ACHN (cell line): ENCODE measurements around the gene FGD5.
A peak's percentile ranks its signal among the peaks of the same experiment; 100 is the strongest.

Experiments used
- DNase-seq: peaks from one replicate; pipeline ENCODE4 v3.0.0-alpha.2; 2015
- in situ Hi-C: cut with HindIII; loops from 2 replicates; pipeline ENCODE4 v1.10.0; 2017; ENCODE audit warnings: low sequenced_read_pairs, low pct_ligation_motif_present, low pct_unique_long_range_greater_than_20kb

The FGD5 gene

DNA sequence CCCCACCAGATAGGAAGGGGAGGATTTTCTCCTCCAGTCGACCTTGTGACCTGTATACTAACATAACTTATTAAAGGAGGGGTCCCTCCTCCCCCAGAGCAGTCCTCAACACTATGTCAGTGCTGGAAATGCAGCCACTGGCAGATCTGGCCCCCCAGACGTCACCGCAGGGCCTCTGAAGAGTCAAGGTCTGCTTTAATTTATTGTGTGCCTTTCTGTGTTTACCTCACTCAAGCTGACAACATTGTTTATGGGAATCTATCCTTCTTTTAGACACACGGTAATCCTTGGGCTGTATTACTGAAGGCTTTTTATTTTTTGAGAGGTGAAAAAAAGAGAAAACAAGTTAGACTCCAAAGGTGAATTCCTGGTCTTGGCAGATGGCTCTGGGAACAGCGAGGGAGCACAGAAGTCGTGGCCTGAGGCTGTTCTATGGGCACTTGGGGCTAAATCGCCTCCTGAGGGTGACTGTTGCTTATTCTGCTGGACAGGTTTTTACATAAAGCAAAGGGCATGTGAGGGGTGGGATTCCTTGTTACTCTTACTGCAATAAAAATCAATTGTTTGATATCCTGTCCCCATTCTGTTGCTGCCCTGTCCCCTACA is 115.2 kb downstream of the FGD5 start:
- in situ Hi-C loops = no loop called here
- no peak for DNase-seq

DNA sequence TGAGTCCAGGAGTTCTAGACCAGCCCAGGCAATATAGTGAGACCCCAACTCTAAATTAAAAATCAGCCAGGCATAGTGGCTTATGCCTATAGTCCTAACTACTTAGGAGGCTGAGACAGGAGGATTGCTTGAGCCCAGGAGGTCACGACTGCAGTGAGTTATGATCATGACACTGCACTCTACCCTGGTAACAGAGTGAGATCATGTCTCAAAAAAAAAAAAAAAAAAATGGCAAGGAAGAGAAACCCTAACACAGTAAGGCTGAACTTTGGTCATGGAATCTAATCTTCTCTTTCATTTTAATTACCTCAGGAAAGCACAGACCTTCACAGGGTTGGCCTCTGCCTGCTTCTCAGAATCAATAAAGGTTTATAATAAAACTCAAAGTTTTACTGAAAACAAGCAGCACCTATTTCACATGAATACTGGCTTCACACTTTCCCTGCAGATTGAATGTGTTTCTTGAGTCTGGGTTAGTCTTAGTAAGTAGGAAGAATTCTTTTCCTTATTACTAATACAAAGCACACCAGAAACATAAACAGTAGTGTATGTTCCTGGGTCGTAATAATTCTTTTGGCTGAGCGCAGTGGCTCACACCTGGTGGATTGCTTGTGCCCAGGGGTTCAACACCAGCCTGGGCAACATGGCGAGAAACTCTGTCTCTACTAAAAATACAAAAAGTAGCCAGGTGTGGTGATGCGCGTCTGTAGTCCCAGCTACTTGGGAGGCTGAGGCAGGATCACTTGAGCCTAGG is 117.0 kb downstream of the FGD5 start:
- in situ Hi-C loops = no loop called here
- no peak for DNase-seq

DNA sequence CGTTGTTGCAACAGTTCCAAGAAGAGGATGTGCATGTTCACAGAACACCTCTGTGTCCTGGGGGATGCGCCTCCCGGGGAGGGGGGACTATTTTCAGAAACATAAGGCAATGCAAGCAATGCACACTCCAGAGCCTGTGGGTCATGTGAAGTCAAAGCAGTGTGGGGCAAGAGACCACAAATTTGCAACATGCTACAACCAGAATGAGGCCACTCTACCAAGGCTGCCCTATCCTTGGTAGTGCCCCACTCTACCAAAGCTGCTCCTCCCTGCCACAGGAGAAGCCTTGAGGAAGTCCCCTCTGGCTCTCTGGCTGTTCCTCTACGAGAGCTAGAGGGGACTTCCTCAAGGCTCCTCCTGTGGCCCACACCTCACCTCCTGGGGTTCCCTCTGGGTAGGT is 120.2 kb downstream of the FGD5 start:
- no peak for DNase-seq
- in situ Hi-C loops = no loop called here

DNA sequence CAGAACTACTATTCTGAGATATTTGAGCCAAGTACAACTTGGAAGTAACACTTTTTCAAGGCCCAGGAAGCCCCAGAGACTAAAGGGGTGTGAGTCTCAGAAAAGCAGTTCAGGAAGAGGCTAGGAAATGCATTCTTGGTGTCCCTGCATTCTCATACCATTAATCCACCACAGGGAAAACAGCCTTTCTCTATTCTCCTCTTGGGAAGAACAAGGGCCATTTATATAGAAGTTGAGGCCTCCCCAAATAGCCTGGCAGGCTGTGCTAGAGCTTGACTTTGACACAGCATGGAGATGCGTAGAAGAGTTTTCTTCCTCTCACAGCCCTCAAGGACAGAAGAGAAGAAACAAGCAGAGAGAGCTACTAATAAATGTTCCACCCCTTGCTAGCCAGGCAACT is 123.1 kb downstream of the FGD5 start:
- no peak for DNase-seq
- in situ Hi-C loops = no loop called here

DNA sequence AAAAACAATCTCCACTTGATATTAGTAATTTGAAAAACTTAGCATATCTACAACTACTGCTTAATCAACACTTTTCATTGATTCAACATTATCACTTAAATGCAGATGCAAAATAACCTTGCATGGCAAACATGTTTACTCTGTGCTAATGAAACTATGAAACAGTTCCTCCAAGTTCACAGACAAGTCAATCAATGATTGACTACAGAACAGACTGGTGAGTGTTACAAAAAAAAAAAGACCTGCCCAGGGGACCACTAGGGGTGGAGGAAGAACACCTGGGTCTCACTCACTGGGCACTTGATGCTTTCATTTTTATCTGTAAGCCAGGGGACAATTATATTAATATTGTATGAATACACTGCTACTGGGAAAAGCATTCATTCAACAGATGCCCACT is 124.3 kb downstream of the FGD5 start:
- no peak for DNase-seq
- in situ Hi-C loops = no loop called here

DNA sequence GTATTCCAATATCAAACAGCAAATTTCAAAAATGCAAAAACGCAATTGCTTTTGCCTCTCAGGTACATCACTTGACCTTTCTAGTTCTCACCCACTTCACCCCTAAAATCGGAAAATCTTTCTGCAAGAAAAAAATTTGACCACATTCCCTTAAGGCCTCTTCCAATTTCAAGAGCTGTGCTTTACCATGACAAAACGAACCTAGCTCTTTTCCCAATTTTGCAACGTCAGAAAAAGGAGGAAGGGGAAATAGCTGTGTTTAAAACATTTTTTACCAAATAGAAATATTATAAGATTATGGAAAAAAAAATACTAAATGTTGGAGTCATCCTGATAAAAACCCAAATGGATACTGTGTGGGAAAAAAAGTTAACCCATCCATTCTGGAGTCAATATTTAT is 127.5 kb downstream of the FGD5 start:
- DNase-seq = no peak
- in situ Hi-C loops = no loop called here

DNA sequence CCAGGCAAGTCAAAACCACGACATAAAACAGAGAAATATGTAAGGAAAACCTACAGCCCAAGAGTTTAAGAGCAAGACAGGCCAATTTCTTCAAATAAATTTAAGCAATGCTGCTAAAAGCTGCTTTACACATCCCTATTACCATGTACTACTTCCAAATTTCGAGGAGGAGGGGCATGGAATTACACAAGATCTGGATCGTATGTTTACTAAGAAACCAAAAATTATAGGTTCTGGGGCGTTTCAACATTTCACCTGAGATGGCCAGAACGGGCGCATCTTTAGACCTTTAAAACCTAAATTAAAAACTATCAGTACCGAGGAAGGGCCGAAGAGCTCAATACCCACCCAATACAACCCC is 128.0 kb downstream of the FGD5 start:
- no peak for DNase-seq
- in situ Hi-C loops = no loop called here

DNA sequence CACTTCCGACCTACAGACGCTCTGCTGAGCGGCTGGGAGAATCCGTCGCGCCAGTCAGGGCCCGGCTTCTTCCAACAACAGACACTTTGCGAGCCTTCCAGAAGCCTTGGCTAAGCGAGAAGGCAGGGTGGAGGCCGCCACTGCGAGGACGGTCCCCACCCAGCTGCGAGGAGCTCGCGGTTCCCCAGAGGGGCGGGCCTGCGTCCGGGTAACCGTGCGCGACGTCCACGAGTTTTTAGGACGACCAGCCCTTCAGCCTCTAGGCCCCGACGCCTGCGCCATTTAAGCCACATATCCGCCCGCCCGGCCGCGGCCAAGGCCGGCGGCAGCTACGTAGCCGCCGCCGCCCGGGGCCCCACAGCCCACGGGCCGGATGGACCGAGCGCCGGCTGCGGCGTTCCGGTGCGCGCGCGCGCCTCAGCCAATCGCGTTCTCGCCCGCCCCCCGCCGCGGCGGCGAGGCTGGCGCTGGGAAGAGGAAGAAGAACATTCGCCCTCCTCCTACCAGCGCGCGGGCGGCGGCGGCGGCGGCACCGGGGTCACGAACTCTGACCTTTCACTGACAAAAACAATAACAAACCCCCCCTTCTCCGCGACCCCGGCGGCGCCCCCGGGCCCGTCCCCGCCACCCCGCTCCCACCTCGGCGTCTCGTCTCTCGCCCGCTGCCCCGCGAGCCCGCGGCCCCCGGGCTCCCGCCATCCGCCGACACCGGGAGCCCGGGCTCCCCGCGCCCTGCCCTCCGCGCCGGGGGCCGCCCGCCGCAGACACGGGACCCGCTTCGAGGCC is 128.5 kb downstream of the FGD5 start, which contains the start of gene NR2C2:
Gene NR2C2, plus strand, starts transcription at position 484 of the 786 bp plus-strand sequence. CDS start 56,332 bp downstream, outside the sequence.
- in situ Hi-C loops = no loop called here
- DNase-seq = peak; percentile 78

DNA sequence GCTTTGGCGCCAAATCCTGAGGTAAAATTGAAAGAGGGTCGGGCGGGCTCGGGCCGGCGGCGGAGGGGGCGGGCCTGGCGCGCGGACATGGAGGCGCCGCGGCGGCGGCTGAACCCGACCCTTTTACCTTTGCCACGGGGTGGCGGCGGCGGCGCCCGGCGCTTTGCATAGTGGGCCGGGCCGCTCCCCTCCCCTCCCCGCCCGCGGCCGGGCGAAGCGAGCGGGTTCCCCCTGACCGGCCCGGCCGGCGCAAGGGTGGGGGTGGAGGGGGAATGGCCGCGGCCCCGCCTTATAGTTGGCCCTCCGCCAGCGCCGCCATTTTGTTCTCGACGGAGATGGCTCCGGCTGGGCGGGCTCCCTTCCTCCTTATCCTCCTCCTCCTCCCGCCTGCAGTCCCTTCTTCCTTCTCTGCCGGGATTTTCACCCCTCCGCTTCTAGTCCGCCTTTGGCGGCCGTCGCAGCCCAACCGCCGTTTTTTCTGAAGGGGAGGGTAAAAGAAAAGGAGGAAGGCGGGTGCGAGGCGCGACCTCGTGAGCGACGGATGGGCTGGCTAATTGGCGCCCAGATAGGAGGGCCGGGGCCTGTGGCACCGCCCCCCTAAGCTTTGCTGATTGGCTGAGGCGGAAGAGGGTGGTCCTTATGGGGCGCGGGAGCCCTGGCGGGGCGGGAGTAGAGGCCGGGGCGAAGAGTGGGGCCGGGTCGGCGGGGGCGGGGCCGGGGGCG is 129.3 kb downstream of the FGD5 start:
- in situ Hi-C loops = no loop called here
- DNase-seq = peak; percentile 93

DNA sequence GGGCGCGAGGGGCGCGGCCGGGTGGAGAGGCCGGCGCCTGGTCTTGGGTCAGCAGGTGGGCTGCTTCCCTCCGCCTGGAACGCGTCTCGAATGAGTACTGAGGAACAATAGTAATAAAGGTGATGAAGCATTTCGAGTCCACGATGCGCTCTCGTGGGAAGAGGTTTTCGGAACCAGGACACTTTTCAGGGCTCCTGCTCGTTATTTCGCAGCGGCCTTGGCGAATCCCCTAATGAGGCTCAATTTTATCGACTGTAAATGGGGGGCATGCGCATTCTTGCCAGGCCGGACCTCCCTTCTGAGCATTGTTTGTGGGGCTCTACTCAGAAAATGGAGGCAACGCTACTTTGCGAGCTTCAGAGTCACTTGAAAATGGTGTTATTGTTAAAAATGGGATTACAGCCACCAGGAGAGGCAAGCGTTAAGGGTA is 129.9 kb downstream of the FGD5 start:
- no peak for DNase-seq
- in situ Hi-C loops = no loop called here

DNA sequence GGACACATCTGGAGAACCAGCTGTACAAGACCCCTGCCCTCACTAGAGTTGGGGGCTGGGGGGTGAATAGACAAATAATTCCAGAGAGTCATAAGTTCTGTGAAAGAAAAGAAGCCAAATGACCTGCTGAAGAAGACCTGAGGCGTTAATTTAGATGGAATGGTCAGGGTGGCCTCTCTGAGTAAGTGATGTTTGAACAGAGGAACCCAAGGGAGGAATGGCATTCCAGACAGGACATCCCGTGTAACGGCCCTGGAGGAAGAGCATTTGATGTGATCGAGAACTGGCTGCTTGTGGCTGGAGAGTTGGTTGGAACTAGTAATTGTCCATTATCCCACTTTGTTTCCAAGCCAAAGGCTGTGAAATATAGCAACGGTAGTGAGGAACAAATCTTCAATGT is 130.4 kb downstream of the FGD5 start:
- DNase-seq = no peak
- in situ Hi-C loops = no loop called here

DNA sequence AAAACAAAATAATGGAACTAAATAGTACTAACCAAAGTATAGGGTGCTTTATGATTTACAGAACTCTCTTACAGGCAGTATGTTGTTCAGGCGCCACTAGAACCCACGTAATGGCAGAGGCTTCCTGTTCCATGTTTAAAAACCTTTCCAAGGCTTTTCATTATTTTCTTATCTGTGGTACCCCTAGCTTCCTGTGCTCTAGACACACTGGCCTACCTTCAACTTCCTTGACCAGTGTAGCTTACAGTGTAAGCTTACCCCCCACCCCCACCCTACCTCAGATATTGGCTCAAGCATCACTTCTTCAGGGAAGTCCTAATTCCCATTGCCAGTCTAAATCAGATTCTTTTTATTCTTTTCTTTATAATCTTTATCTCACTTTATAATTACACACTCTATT is 131.5 kb downstream of the FGD5 start:
- in situ Hi-C loops = no loop called here
- DNase-seq = no peak

DNA sequence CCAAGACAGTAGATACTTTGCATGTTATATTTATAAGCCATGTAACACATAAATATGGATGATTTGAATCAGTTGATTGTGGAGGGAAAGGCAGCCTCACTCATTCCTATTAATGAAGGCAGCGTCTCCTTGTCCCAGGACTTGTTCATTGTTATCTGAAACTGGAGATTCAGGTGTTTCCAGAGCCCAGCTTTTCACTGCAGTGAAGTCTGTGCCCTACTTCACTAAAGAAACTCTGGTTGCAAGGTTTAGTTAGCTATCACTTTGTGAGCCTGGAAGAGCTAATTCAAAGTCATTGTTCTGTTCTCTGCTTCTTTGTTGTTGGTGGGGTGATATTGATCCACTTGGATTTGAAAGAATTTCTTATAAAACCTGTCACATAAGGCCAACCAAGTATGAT is 138.4 kb downstream of the FGD5 start:
- in situ Hi-C loops = no loop called here

DNA sequence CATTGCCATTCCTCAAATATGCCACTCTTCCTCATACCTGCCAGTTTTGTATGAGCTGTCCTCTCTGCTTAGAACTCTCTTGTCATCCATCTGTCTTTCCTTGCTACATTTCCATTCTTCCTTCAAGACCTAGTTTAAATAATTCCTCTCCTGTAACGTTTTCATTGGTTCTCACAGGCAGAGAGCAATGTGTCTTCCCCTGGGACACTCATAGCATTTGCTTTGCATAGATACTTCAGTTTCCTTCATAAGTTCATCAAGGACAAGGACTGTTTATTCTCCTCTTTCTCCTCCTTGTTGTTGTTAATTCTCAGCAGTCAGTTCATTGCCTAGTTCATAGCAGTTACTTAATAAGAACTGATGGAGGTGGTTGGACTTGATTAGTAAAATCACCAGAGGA is 139.2 kb downstream of the FGD5 start:
- no peak for DNase-seq
- in situ Hi-C loops = no loop called here

More for the DNA sequence above, 138.4 kb downstream of the FGD5 start:
- DNase-seq = no peak

DNA sequence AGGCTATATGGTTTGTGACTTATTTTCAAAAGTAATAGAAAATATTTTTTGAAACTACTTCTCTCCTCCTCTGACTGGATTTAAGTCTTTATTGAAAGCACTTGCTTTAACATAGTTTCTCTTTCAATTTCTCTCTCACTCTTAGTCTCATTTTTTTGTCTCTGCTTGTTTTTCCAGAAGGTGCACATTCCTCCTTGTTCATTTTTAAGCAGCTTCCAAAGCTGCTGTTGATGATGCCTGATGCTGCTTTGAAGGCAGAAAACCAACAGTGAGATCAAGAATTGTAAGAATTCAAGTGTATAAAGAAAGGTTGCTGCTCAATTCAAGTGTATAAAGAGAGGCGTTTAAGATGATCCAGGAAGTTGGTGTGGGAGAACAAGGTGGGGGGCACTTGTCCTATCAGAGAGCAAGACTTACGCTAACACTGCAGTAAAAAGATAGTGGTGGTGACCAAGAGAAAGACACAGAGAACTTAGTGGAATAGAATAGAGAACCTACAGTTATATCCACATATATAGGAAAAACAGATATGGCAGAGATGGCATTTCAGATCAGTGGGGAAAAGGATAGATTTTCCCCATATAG is 140.7 kb downstream of the FGD5 start:
- in situ Hi-C loops = no loop called here
- no peak for DNase-seq

DNA sequence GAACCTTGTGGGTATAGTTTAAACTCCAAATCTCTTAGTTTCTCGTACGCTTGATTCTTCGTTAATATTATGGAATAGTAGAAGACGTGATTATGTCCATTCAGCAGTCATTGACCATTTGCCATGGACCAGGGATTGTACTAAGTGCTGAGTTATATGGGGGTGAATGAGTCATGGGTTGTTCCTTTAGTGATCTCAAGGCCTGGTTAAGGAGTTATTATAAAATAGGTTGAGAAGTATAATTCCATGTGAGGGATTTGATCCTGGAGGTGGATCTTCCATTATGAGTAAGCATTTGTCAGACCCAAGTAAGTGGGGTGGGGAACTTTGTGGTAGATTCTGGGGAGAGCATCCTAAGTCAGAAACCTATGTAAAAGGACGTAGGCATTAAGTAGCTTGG is 144.0 kb downstream of the FGD5 start:
- in situ Hi-C loops = no loop called here
- no peak for DNase-seq

DNA sequence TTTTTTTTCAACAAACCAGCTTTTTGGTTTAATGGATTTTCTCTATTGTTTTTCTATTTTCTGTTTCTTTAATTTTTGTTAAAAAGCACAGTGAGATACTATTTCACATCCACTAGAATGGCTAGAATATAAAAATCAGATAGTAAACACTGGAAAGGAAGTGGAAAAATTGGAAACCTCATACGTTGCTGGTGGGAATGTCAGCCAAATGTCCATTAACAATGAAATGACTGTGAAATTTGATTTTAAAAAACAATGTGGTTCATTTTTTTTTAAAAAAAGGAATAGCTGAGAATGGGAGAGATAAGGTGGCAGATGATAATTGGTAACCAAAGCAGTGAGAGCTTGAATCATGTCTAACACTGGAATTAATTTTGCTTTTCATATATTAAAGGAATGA is 148.5 kb downstream of the FGD5 start:
- no peak for DNase-seq
- in situ Hi-C loops = no loop called here

DNA sequence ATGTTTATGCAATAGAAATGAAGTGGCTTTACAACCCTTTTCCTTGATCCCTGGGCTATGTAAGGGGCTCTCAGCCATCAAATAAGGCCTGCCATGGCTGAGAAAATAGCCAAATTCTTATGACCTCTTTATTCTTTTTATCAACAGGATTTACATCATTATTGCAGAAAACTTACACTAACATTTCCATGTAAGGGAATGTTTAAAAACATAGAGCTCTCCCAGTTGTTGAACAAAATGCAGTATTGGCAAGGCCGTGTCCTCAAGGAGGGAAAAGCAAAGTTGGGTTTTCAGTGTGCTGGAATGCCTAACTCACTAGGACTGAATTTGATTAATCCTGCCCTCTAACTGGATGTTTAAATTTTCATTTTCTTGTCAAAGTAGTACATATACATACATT is 150.9 kb downstream of the FGD5 start:
- no peak for DNase-seq
- in situ Hi-C loops = no loop called here

DNA sequence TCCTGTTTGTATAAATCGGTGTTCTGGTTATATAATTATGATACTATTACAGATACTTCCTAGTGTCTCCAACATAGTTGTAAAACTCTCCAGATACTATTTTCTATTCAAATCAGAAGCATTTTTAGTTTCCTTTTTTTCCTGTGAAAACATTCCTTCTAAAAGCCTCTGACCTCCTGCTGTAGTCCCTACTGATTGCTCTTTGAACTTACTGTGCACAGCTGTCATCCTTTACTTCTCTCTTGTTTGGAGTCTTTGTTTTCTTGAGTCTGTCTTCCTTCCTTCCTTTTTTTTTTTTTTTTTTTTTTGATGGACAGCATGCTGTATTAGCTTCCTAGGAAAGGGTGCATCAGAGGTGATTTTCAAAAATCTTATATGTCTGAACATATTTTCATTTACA is 157.6 kb downstream of the FGD5 start:
- no peak for DNase-seq
- in situ Hi-C loops = no loop called here
